Activated CD4-positive, alpha-beta T cell treated with anti-CD3 and anti-CD28 coated beads, Interleukin-2, amount 50 U/mL, for 1 hour (primary cell): ENCODE results near the gene USP26.
"Not testable (repeated sequence)": the region's sequence is repeated elsewhere in the genome, so short reads cannot be mapped to it uniquely, and the experiment has no call there.

Experiments used
- DNase-seq: peaks from one replicate; pipeline ENCODE4 v3.0.0-alpha.2; 2020

Gene USP26, protein sequence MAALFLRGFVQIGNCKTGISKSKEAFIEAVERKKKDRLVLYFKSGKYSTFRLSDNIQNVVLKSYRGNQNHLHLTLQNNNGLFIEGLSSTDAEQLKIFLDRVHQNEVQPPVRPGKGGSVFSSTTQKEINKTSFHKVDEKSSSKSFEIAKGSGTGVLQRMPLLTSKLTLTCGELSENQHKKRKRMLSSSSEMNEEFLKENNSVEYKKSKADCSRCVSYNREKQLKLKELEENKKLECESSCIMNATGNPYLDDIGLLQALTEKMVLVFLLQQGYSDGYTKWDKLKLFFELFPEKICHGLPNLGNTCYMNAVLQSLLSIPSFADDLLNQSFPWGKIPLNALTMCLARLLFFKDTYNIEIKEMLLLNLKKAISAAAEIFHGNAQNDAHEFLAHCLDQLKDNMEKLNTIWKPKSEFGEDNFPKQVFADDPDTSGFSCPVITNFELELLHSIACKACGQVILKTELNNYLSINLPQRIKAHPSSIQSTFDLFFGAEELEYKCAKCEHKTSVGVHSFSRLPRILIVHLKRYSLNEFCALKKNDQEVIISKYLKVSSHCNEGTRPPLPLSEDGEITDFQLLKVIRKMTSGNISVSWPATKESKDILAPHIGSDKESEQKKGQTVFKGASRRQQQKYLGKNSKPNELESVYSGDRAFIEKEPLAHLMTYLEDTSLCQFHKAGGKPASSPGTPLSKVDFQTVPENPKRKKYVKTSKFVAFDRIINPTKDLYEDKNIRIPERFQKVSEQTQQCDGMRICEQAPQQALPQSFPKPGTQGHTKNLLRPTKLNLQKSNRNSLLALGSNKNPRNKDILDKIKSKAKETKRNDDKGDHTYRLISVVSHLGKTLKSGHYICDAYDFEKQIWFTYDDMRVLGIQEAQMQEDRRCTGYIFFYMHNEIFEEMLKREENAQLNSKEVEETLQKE

DNA sequence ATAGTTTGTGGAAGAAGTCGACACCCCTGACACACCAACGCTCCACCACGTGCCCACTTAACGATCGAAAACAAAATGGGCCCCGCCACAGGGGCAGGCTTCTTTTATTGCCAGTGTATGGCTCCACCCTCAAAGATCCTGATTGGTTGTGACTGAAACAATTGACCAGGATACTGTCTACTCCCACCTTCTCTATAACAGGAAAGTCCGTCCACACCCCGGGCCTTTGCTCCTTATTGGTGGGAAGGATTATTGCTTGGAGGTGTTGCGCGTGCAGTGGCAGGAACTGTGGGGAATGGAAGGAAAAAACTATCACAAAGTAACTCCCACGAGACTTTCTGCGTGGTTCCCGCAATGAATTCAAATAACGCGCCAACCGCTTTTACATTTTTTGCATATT lies at the start of gene USP26:
Gene USP26, minus strand, starts transcription at position 79 of the 400 bp plus-strand sequence. CDS start 68,889 bp downstream, outside the sequence.
- DNase-seq = no peak

DNA sequence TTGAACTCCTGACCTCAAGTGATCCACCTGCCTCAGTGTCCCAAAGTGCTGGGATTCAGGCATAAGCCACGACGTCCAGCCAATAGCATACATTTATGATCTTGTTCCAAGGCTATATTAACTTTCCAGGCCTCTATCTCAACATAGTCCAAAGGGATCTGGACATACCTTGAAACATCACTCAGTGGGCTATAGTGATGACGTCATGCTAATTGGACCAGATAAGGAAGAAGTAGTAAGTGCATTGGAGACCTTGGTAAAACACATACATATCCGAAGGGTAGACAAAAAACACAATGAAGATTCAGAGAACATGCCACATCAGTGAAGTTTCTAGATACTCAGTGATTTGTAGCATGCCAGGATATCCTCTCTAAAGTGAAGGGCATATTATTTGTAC lies 37.4 kb upstream of the USP26 start:
- no peak for DNase-seq

DNA sequence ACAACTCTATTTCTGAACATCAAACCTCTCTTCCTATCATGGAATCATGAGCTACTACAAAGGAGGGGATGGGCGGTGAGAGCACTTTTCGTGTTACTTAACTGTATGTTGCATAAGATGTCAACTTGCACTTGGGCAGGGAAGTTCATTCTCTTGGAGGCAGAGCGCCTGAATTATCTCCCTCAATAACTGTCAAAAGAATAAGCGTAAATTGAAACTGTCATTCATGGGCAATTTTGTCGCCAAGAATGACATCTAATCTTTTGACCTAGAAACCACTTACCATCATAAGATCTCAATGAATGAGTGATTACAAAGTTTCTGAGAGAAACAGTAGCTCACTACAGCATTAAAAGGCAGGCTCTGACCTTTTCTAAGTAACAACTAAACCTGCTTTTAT lies 23.5 kb upstream of the USP26 start:
- no peak for DNase-seq

DNA sequence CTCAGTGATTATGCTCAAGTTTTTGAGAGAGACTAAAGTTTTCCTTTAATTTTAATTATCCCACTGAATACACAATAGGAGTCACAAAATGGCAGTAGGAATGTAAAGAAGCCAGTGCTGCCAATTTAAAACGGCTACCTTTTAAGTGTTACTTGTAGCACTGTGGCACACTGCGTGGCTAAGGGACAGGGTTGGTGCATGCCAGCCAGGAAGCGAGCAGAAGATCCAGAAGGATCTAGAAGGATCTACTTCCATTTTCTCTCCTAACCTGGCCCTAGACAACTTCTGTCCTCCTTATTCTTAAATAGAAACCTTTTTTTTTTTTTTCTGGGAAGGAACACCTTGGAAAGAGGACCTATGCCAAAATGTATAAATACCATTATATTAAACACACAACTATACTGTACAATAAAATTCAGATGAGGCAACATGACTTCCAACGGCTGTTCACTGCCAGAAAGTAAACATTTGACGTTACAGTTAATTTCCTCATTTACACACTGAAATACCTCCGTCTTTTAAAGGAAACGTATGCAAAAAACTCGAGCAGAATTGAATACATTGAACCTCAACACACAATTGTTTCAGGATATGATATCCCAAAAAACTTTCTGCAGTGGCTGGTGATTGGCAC lies 2.7 kb downstream of the USP26 start:
- no peak for DNase-seq

DNA sequence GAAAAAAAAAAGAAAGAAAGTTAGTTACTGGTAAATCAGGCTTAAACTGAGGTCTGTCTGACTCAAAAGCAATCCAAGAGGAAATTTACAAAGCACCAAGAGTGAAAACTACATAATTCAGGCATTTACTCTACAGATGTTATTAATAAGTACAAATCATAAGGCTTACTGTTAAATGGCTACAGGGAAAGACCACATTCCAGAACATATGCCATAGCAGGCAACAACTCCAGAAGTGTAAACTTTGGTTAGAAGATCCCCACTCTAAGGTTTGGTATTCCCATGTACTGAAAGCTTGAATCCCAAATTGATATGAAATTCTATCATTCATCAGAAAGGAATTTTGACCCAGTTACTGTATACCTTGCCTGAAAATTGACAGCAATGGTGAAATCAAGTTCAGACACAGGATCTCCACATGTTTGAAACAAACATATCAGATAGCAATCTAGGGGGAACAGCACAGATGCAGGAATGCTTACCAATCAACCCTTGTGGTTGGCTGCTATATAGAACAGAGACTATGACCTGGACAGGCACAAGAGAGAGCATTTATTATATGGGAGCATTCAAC lies 6.6 kb downstream of the USP26 start:
- DNase-seq = no peak

DNA sequence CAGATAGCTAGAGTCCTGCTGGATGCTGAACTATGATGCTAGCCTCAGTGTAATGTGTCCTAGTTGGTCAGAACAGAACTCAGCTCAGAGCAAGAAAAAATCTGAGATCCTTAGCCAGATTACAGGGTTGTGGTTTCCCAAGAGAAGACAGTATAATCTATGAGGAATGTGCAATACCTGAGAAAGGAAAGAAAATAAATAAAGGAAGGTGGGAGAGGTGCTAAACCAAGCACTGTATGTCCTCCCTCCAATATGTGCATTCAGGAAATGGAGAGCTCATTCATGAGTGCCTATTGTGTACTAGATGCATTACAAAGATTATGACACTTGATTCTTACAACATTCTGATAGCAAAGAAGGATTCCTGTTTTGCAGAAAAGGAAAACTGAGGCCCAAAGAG lies 7.5 kb downstream of the USP26 start:
- DNase-seq = no peak

DNA sequence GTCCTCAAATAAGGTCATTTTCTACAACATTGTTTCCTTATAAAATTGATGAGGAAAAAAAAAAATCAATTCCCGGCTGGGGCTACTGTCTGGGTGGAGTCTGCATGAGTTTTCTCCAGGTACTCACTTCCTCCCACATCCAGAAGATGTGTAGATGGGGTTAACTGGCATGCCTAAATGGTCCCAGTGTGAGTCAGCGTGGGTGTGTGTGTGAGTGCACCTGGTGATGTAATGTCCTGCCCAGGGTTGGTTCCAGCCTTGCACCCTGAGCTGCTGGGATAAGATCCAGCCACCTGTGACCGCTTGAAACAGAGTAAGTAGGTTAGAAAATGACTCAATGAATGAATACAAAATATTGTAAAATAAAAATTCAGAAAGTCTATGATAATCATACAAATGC lies 11.1 kb downstream of the USP26 start:
- no peak for DNase-seq

DNA sequence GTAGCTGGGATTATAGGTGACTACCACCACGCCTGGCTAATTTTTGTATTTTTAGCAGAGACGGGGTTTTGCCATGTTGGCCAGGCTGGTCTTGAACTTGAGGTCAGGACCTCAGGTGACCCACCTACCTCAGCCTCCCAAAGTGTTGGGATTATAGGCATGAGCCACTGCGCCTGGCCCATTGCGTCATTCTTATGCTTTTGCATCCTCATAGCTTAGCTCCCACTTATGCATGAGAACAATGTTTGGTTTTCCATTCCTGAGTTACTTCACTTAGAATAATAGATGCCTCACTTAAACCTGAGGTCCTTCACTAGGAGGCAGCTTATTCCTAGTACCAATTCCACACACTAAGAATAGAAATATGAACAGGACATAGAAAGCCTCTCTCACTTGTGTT lies 11.9 kb downstream of the USP26 start:
- not testable (repeated sequence) for DNase-seq

DNA sequence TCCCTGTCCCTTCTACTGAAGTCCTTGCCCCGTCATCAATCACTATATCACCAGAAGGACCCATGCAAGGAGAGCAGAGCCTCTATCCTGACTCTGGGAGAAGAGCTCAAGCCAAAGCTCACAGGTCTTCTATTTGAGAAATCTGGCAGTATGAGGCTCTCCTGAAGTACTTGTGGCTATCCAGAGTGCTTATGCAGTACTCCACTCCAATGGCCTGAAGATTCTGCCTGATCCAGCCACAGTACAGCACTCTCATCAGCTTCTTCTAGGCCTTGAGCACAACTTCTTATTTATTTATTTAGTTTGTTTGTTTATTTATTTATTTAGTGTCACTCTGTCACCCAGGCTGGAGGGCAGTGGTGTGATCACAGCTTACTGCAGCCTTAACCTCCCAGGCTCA lies 13.0 kb downstream of the USP26 start:
- DNase-seq = no peak

DNA sequence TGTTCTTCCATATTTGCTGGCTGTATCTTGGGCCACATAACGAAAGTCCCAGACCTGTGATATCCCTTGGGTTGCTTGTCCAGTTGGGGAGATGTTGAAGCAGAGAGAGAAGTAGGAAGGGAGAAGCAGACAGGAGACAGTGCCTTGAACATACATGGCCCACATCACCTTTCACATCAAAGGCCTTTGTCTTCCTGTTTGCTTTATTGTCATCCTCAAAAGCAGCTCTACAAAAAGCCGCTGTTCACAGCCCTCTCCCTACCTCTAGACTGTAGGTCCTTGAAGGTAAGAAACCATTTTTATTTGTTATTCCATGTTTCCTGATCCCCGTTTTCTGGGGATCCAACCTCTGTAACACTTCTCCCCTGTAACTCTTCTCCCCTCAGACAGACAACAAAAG lies 14.9 kb downstream of the USP26 start:
- DNase-seq = no peak

DNA sequence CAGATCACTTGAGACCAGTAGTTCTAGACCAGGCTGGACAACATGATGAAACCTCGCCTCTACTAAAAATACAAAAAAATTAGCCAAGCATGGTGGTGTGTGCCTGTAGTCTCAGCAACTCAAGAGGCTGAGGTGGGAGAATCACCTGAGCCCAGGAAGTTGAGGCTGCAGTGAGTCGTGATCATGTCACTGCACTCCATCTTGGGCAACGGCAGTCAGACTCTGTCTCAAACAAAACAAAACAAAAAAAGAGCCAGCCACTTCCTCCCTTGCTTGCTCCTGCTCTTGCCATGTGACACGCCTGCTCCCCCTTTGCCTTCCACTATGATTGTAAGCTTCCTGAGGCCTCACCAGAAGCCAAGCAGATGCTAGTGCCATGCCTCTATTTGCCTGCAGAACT lies 19.1 kb downstream of the USP26 start:
- DNase-seq = not testable (repeated sequence)

DNA sequence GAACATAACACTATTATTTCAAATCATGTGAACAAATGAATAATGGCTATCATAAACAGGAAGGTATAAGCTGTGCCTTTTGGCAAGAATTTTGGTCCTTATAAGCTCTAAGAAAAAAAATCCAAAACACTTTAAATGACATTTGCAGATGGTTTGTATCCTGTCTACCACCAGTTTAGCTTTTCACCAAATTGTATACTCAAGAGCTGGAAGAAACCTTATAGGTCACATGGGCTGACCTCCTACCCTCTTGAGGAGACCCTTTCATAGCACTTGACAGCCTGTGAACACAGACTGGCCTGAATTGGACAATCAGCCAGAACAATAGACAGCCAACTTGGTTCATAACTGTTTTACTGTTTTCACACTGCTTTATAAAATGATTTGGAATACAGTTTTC lies 24.3 kb downstream of the USP26 start:
- DNase-seq = no peak

DNA sequence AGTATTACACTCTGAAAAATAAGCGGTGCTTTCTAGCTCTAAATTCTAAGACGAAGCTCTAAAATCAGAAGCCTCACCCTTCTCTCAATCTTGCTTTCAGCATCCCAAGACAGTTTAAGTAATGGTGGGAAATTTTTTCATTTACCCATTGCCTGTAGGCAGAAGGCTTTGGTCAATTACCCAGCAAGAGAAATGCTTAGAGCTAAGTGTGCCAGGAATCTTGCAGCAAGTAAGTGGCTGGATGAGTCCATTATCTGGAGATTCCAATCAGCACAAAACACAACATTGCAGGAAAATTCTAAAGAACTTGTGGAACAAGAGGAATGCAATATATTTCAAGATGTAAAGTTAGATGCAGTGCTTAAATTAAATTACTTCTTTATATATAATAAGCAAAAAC lies 28.4 kb downstream of the USP26 start:
- DNase-seq = no peak

DNA sequence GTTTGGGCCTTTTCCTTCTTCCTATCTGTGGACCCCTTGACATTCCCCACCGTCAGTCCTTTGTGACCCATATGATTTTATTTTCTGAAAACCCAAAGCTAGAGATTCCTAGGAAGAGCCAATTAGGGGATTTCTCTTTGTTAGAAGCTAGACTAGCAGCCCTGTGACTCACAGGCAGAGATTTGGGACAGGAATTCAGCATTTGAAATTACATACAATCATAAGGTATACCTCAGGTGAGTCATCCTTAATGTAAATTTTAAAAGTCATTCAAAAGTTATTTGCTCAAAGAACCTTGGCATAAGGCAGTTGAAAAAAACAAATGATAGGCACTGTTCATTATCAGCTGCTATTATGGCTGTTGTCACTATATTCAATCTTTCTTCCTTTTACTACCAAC lies 40.6 kb downstream of the USP26 start:
- no peak for DNase-seq

DNA sequence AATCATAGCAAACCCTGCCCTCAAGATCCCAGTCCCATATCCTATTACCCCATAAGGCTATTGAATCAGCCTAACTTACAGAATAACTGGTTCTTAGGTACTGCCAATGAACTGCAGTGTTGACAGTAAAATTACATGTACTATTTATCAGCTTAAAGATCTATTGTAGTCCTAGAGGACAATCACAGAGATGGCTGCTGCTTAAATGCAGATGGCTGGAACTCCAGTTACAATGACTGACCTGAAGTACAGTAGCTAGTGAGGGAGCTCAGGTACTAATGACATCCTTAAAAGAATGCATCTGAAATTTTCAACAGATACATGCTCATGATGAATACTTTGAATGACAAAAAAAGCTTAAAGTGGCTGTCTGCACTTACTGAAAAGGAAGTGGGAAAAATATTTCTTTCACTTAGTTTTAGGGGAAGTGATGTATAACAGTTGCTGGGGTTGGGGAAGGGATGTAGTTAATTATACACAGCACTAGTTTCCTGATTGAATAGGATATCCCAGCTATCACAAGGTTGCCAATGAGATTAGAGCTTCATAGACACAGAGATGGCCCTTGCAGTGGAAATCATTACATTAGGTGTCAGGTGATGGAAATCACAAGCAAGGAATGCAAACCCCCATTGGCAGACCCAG lies 42.0 kb downstream of the USP26 start:
- no peak for DNase-seq

DNA sequence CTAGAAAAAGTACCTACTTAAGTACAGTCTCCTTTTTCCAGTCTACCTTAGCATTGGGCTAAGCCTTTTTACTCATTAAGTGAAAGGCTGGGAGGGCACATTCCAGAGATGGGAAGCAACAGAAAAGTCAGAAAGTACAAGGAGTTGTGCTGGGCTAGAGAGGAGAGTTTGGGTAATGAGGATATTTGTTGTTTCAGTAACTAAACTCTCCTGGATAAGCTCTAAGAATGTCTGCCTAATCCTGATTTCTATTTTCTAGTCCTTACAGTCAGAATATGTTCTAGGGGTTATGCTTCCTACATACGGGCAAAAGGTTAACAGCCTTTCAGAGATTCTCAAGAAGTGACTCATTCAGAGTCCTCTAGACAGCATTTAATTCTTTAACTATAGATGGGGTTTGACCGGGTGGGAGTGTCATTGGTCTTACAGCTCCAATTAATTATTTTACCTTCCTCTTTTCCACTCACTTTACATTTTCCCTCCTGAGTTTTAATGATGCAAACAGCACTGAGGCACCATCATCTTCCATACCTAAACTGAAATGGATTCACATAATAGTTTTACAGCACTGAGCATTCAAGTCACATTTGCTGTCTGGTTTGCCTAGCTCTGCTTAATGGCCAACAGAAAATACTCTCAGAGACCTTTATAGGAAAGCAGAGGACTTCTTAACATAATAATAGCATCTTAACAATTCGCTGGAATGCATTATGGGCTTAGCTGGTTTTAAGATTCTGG lies 42.9 kb downstream of the USP26 start:
- DNase-seq = no peak

DNA sequence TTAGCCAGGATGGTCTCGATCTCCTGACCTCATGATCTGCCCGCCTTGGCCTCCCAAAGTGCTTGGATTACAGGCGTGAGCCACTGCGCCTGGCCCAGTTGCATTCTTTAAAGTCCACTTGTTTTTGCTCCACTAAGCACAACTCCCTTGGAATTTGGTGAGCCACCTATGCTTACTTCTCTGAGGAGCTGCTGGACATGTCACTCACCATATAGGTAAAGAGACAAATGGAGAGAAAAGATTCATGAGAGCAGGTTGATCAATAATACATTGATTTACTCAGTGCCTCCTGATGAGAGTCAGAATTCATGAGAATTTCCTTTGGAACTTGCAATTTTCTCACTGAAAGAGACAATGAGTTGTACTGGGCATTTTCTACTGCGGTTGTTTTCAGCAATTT lies 48.2 kb downstream of the USP26 start:
- DNase-seq = no peak

DNA sequence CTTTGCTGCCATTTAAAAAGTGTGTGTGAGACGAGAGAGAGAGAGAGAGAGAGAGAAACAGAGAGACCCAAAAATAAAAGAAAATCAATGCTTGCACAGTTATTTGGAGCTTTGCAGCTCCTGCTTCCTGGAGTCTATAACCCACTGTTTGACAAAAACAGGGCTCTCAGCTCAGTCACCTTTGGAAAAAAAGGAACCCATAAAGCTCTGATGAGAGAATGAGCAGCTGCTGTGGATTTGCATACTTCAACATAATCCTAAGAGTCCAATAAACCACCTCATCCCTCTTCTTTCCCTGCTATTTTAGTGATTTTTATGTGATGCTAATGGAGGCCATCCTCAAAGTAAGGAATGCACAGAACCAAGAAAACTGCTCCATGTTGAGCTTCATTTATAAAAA lies 50.3 kb downstream of the USP26 start:
- DNase-seq = no peak

DNA sequence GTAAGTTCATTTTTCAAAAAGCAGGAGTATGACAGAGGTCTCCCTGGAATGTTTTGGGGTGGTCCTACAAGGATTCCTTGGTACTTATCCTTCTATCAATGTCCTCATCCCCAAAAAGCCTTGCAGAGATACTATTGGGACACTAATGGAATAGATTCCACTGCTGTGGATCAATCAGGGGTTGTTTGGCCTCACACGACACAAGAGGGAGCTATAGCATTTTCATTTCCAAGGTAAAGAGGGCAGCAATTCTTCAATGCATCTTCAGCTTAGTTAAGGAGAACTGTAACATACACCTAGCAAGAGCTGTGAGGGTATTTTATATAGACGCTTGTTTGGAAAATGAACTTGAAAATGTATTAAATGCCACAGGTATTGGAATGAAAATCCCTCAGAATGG lies 50.9 kb downstream of the USP26 start:
- no peak for DNase-seq

DNA sequence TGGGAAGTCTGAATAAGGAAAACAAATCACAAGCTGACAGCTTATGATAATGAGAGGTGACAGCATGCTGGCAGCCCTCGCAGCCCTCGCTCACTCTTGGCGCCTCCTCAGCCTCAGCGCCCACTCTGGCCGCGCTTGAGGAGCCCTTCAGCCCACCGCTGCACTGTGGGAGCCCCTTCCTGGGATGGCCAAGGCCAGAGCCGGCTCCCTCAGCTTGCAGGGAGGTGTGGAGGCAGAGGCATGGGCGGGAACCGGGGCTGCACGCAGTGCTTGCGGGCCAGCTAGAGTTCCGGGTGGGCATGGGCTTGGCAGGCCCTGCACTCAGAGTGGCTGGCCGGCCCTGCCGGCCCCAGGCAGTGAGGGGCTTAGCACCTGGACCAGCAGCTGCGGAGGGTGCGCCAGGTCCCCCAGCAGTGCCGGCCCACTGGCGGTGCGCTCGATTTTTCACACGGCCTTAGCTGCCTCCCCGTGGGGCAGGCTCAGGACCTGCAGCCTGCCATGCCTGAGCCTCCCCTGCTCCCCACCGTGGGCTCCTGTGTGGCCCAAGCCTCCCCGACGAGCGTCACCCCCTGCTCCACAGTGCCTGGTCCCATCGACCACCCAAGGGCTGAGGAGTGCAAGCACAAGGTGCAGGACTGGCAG lies 52.6 kb downstream of the USP26 start:
- DNase-seq = not testable (repeated sequence)

DNA sequence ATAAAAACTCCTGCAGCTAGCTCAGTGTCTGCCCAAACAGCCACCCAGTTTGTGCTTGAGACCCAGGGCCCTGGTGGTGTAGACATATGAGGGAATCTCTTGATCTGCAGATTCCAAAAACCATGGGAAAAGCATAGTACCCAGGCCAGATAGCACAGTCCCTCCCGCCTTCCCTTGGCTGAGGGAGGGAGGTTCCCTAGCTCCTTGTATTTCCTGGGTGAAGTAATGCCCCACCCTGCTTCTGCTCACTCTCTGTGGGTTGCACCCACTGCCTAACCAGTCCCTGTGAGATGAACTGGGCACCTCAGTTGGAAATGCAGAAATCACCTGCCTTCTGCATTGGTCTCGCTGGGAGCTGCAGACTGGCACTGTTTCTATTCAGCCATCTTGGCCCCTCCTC lies 54.6 kb downstream of the USP26 start:
- no peak for DNase-seq
